ENCODE results near the gene ZNRF3.

Gene ZNRF3

GRCh38 chr22:28953403-28953802 is 70.0 kb downstream of the ZNRF3 start:
- no peak for DNase-seq (ENCODE audit: low read depth)
- no peak overlapping the region for H3K4me3 ChIP-seq (ENCODE audit: low read depth, low read length)
- no peak for TF ChIP-seq CTCF (IDR thresholded peaks at IDR 0.05; ENCODE audit: low read depth, low read length, missing control alignments)
- in situ Hi-C loops (cut with HindIII; ENCODE audit: low sequenced_read_pairs) = no loop called here

GRCh38 chr22:28953976-28954880 is 70.9 kb downstream of the ZNRF3 start:
- in situ Hi-C loops (cut with HindIII; ENCODE audit: low sequenced_read_pairs) = no loop called here
- TF ChIP-seq CTCF (IDR thresholded peaks at IDR 0.05; ENCODE audit: low read depth, low read length, missing control alignments) = no peak
- no peak overlapping the region for H3K4me3 ChIP-seq (ENCODE audit: low read depth, low read length)
- DNase-seq (ENCODE audit: low read depth) = no peak

- no peak for TF ChIP-seq CTCF (IDR thresholded peaks at IDR 0.05; ENCODE audit: low read depth, low read length, missing control alignments)
- DNase-seq (ENCODE audit: low read depth) = no peak
- H3K4me3 ChIP-seq (ENCODE audit: low read depth, low read length) = no peak overlapping the region
- in situ Hi-C loops (cut with HindIII; ENCODE audit: low sequenced_read_pairs) = no loop called here
These were observed 72.4 kb downstream of the ZNRF3 start for GRCh38 chr22:28955817-28956216.

- H3K4me3 ChIP-seq (ENCODE audit: low read depth, low read length) = no peak overlapping the region
- DNase-seq (ENCODE audit: low read depth) = no peak
- no peak for TF ChIP-seq CTCF (IDR thresholded peaks at IDR 0.05; ENCODE audit: low read depth, low read length, missing control alignments)
- in situ Hi-C loops (cut with HindIII; ENCODE audit: low sequenced_read_pairs) = no loop called here
These were observed 73.1 kb downstream of the ZNRF3 start for GRCh38 chr22:28956506-28956905.

- no peak overlapping the region for H3K4me3 ChIP-seq (ENCODE audit: low read depth, low read length)
- in situ Hi-C loops (cut with HindIII; ENCODE audit: low sequenced_read_pairs) = no loop called here
- DNase-seq (ENCODE audit: low read depth) = no peak
- TF ChIP-seq CTCF (IDR thresholded peaks at IDR 0.05; ENCODE audit: low read depth, low read length, missing control alignments) = no peak
These were observed 75.2 kb downstream of the ZNRF3 start for GRCh38 chr22:28958611-28959010.

- no peak for TF ChIP-seq CTCF (IDR thresholded peaks at IDR 0.05; ENCODE audit: low read depth, low read length, missing control alignments)
- no peak overlapping the region for H3K4me3 ChIP-seq (ENCODE audit: low read depth, low read length)
- no peak for DNase-seq (ENCODE audit: low read depth)
- in situ Hi-C loops (cut with HindIII; ENCODE audit: low sequenced_read_pairs) = no loop called here
These were observed 78.7 kb downstream of the ZNRF3 start for GRCh38 chr22:28962042-28962554.

Data from astrocyte of the cerebellum (primary cell).